ENCODE results near the gene ICOS.

Gene ICOS

DNA sequence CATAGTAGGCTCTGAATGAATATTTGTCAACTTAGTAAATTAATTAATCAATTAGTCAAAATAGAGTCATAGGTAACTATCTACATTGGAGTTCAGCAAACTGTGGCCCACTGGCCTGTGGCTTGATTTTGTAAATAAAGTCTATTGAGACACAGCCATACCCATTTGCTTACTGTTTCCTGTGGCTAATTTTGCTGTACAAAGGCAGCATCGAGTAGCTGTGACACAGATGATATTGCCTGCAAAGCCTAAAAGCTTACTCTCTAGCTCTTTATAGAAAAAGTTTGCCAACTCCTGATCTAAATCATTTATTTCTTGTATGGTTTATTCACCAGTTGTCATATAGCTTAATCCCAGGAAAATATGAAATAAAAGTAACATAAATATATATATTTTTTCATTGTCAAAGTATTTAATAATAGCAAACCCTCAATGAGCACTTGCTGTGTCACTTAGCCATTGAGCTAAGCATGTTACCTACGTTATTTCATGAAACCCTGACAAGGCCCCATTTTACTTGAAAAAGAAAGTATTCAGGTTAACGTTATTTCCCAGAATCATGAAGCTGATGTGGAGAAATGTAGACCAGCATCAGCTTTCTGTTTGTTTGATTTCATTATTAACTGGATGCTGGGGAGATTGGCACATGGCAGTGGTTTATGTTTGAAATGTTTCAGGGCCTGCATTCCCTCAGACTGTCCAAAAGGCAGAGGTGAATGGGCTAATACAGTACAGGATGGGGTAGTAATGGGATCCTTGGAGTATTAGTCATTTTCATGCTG lies 69.6 kb downstream of the ICOS start:
- DNase-seq (ENCODE audit: low read depth in 2 of 3, low spot score in 1 of 3): no peak

DNA sequence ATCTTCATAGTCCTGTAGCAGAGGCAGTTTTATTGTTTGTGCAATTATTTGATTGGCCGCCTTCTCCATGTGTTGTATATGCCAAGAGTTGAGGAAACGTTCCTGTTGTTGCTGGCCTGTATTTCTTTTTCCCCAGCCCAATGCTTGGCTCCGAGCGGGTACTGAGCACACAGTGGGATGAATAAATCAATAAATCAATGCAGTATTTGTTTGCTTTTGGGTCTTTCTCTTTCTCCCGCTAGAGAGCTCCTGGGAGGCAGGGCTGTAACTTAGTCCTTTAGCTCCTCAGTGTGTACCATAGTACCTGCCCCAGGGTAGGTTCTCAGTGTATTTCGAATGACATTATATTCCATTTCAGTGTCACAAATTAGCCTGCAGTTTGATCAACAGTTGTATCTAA lies 71.8 kb downstream of the ICOS start:
- DNase-seq (ENCODE audit: low read depth in 2 of 3, low spot score in 1 of 3): no peak

DNA sequence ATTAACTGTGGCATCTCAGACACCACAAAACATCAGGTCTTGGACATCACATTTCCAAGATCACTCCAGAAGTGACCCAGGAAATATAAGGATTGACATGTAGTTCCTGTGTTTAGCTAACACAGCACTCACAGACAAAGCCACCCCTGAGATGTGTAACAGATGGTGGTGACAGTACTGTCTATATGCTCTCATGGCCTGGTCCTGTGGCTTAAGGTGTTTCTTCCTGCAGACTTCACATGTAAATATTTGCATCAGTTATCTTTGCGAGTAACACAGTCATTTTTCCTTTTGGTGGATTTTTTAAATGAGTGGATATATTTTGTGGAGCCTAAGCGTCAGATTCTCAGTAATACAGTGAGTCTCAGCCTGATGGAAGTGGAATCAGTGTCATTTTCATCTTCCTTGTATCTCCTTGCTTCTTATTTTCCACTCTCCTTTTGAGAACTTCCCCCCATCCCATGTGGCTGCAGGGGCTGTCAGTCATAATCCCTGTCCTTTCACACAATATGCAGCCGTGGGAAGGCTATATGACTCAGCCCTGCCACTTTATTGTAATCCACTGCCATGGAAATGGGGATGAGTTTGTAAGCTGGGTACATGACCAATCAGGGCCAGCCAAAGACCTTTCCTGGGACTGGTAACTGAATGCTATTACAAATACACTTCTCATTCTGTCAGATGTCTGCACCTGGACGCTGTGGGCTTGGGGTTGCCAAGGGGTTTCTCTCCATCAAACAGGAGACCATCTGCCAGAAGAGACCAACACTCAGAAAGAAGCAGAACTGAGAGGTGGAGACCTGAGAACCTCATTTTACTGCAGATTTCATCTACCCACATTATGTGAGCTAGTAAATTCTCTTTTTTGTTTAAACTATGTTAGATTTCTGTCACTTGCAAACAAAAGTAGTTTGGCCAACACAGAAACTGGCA lies 74.3 kb downstream of the ICOS start:
- DNase-seq (ENCODE audit: low read depth in 2 of 3, low spot score in 1 of 3): no peak

All from stimulated activated CD4-positive, alpha-beta T cell treated with anti-CD3 and anti-CD28 coated beads, Interleukin-12 subunit alpha, Interleukin-12 subunit beta, amount 100 ng/mL, for 48 hours (primary cell).